A673 (cell line): ENCODE data around the gene SLC25A11.

Source experiments
- CTCF ChIP-seq: fragments of 300-800, 200-600 bp; sonication (generic); conservative IDR thresholded peaks from 2 replicates; pipeline ENCODE4 v1.5.1; 2017; ENCODE audit warnings: low read depth, mild to moderate bottlenecking, antibody characterized with exemption, low read length, moderate library complexity, mixed read lengths
- EZH2 ChIP-seq: fragments of 200-600 bp; sonication (generic); IDR thresholded peaks from 2 replicates; pipeline ENCODE4 v1.6.1; 2017; ENCODE audit warnings: borderline replicate concordance, low read depth, mild to moderate bottlenecking, mixed read lengths, antibody characterized with exemption, low read length; ENCODE audit not compliant: poor library complexity, severe bottlenecking

- TF ChIP-seq CTCF (no peak), EZH2 (no peak)
These were observed 20.6 kb upstream of the SLC25A11 start for GRCh38 chr17:4960279-4960922.
